Right lobe of liver (tissue), 4 donors: ENCODE results near the gene MEG3.

ENCODE experiments used
- CTCF ChIP-seq, 4 donors: fragments of 200-600 bp in 3 of 4; fragments of 450-650 bp in 1 of 4; IDR thresholded peaks; one replicate each; pipeline versions ENCODE4 v1.5.1 to v1.8.0; 2016 to 2022; ENCODE audit warnings: antibody characterized with exemption in 4 of 4, mild to moderate bottlenecking in 2 of 4
- POLR2A ChIP-seq: fragments of 450-650 bp; IDR thresholded peaks from one replicate; pipeline ENCODE4 v1.6.1; 2017; ENCODE audit warnings: antibody characterized with exemption, mild to moderate bottlenecking
- donor health status: DM: no; HTN: no; CAD: no.
- donor health status: DM: no; HTN: no; CAD: no.
- donor health status: DM: no; HTN: yes; CAD: no.

- TF ChIP-seq CTCF (IDR thresholded peaks at IDR 0.05) (no peak), POLR2A (no peak)
These were observed 39.2 kb upstream of the MEG3 start for GRCh38 chr14:100786576-100787219.
